HEK293 (cell line): ENCODE data around the gene RABGGTA.

Source experiments
- CTCF ChIP-seq: fragments of 450-650 bp; formaldehyde crosslinking; IDR thresholded peaks from 2 replicates; pipeline ENCODE4 v1.5.1; 2016; ENCODE audit warnings: missing biosample characterization, missing genetic modification characterization
- HOXA7 ChIP-seq: sonication (generic); formaldehyde crosslinking; IDR thresholded peaks from 2 replicates; pipeline ENCODE4 v1.8.1; 2022; ENCODE audit warnings: missing genetic modification reagents, borderline replicate concordance
- HOXD13 ChIP-seq: sonication (generic); formaldehyde crosslinking; IDR thresholded peaks from 2 replicates; pipeline ENCODE4 v1.8.0; 2022; ENCODE audit warnings: missing genetic modification reagents, borderline replicate concordance
- ZNF549 ChIP-seq: fragments of 450-650 bp; IDR thresholded peaks from 2 replicates; pipeline ENCODE4 v1.5.1; 2018; ENCODE audit warnings: missing biosample characterization, missing genetic modification characterization, mild to moderate bottlenecking, inconsistent platforms, moderate library complexity
- TF ChIP-seq, protein P1 (sequence below): fragments of 450-650 bp; formaldehyde crosslinking; IDR thresholded peaks from 2 replicates; pipeline ENCODE4 v1.5.1; 2016; ENCODE audit warnings: missing biosample characterization, missing genetic modification characterization

GRCh38 chr14:24238123-24238522 lies 33.3 kb downstream of the RABGGTA start:
- TF ChIP-seq ZNF549 = no peak
- TF ChIP-seq CTCF (tag by site-specific recombination) = no peak
- no peak for TF ChIP-seq HOXD13 (CRISPR knock-in tag)
- no peak for TF ChIP-seq HOXA7 (CRISPR knock-in tag)
- TF ChIP-seq, protein P1, sequence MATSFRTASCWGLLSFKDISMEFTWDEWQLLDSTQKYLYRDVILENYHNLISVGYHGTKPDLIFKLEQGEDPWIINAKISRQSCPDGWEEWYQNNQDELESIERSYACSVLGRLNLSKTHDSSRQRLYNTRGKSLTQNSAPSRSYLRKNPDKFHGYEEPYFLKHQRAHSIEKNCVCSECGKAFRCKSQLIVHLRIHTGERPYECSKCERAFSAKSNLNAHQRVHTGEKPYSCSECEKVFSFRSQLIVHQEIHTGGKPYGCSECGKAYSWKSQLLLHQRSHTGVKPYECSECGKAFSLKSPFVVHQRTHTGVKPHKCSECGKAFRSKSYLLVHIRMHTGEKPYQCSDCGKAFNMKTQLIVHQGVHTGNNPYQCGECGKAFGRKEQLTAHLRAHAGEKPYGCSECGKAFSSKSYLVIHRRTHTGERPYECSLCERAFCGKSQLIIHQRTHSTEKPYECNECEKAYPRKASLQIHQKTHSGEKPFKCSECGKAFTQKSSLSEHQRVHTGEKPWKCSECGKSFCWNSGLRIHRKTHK (tag by site-specific recombination) = no peak
